ENCODE data around the gene CSRP1. TPM values are rescaled to one million over a fixed set of nuclear protein-coding genes. Genes with fewer than 3 reads are reported as not detected.
A peak's percentile ranks its signal among the peaks of the same experiment; 100 is the strongest.

The CSRP1 gene
- total and polyA plus RNA-seq, 9 of the 15 experiments (the other 6 are each of a cell fraction or from before 2014, with no cell fraction given), result 6.8 to 39.4 (median 23.7) TPM

DNA sequence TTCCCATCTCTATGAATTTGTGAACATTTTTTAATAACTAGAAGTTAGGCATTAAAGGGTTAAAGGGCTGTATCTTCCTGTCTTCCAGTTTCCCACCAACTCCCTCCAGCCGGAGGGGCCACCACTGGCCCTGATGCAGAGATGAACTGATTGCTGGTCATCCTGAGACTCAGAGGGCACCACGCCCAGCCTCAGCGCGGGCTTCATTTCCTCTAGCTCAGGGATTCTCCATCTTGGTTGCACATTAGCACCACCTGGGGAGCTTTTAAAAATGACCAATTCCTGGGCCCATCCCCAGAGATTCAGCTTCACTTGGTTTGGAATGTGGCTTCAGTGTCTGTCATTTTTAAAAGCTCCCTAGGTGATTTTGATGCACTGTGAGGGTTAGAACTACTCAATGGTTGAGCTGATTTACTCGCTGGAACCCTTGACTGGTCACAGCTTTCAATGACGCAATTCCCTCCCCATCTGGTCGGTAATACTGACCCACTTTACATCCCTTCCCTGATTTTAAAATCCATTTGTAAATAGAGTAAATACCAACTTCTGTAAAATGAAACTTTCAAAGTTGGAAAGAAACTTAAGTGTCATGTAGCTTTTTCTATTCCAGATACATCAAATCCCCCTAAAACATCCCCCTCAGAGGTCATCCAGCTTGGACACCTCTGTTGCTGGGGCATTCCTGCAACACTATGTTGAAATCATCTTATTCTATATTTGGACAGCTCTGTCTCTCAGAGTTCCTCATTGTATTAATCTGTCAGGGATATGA lies 37.1 kb upstream of the CSRP1 start (continued):
- TF ChIP-seq, protein P1, sequence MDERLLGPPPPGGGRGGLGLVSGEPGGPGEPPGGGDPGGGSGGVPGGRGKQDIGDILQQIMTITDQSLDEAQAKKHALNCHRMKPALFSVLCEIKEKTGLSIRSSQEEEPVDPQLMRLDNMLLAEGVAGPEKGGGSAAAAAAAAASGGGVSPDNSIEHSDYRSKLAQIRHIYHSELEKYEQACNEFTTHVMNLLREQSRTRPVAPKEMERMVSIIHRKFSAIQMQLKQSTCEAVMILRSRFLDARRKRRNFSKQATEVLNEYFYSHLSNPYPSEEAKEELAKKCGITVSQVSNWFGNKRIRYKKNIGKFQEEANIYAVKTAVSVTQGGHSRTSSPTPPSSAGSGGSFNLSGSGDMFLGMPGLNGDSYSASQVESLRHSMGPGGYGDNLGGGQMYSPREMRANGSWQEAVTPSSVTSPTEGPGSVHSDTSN (CRISPR knock-in tag; IDR thresholded peaks at IDR 0.05; ENCODE audit: low read depth), result no peak
- TF ChIP-seq, protein P1 (tag; conservative IDR thresholded peaks at IDR 0.05; ENCODE audit: low read depth), result 0 out of 2 replicates have a peak, but pooled peaks have one; percentile 40
- TF ChIP-seq, protein P2, sequence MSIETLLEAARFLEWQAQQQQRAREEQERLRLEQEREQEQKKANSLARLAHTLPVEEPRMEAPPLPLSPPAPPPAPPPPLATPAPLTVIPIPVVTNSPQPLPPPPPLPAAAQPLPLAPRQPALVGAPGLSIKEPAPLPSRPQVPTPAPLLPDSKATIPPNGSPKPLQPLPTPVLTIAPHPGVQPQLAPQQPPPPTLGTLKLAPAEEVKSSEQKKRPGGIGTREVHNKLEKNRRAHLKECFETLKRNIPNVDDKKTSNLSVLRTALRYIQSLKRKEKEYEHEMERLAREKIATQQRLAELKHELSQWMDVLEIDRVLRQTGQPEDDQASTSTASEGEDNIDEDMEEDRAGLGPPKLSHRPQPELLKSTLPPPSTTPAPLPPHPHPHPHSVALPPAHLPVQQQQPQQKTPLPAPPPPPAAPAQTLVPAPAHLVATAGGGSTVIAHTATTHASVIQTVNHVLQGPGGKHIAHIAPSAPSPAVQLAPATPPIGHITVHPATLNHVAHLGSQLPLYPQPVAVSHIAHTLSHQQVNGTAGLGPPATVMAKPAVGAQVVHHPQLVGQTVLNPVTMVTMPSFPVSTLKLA (conservative IDR thresholded peaks at IDR 0.05), result 0 out of 4 replicates have a peak, but pooled peaks of 1 of the 2 experiments have one; percentile 25
- TF ChIP-seq RFX7 (CRISPR knock-in tag; IDR thresholded peaks at IDR 0.05), result no peak
- 0 out of 4 replicates have a peak, but pooled peaks have one; percentile 14 to 26 for TF ChIP-seq MAZ (CRISPR knock-in tag; conservative IDR thresholded peaks at IDR 0.05 in 1 of 2, IDR thresholded peaks at IDR 0.05 in 1 of 2)
- TF ChIP-seq, protein P3, sequence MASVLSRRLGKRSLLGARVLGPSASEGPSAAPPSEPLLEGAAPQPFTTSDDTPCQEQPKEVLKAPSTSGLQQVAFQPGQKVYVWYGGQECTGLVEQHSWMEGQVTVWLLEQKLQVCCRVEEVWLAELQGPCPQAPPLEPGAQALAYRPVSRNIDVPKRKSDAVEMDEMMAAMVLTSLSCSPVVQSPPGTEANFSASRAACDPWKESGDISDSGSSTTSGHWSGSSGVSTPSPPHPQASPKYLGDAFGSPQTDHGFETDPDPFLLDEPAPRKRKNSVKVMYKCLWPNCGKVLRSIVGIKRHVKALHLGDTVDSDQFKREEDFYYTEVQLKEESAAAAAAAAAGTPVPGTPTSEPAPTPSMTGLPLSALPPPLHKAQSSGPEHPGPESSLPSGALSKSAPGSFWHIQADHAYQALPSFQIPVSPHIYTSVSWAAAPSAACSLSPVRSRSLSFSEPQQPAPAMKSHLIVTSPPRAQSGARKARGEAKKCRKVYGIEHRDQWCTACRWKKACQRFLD (CRISPR knock-in tag; IDR thresholded peaks at IDR 0.05), result 0 out of 2 replicates have a peak, but pooled peaks have one; percentile 46
- TF ChIP-seq, protein P4, sequence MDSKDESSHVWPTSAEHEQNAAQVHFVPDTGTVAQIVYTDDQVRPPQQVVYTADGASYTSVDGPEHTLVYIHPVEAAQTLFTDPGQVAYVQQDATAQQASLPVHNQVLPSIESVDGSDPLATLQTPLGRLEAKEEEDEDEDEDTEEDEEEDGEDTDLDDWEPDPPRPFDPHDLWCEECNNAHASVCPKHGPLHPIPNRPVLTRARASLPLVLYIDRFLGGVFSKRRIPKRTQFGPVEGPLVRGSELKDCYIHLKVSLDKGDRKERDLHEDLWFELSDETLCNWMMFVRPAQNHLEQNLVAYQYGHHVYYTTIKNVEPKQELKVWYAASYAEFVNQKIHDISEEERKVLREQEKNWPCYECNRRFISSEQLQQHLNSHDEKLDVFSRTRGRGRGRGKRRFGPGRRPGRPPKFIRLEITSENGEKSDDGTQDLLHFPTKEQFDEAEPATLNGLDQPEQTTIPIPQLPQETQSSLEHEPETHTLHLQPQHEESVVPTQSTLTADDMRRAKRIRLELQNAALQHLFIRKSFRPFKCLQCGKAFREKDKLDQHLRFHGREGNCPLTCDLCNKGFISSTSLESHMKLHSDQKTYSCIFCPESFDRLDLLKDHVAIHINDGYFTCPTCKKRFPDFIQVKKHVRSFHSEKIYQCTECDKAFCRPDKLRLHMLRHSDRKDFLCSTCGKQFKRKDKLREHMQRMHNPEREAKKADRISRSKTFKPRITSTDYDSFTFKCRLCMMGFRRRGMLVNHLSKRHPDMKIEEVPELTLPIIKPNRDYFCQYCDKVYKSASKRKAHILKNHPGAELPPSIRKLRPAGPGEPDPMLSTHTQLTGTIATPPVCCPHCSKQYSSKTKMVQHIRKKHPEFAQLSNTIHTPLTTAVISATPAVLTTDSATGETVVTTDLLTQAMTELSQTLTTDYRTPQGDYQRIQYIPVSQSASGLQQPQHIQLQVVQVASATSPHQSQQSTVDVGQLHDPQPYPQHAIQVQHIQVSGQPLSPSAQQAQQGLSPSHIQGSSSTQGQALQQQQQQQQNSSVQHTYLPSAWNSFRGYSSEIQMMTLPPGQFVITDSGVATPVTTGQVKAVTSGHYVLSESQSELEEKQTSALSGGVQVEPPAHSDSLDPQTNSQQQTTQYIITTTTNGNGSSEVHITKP (IDR thresholded peaks at IDR 0.05; ENCODE audit: partially characterized antibody), result peak; percentile 69
- TF ChIP-seq NFE2 (IDR thresholded peaks at IDR 0.05; ENCODE audit: low read depth), result 0 out of 2 replicates have a peak, but pooled peaks have one; percentile 6
- peak; percentile 71 for TF ChIP-seq CTBP1 (IDR thresholded peaks at IDR 0.05; ENCODE audit: borderline replicate concordance)
- no peak for TF ChIP-seq ZNF717 (CRISPR knock-in tag; IDR thresholded peaks at IDR 0.05)
- TF ChIP-seq CREM (IDR thresholded peaks at IDR 0.05; ENCODE audit: low read depth), result 0 out of 2 replicates have a peak, but pooled peaks have one; percentile 21
- TF ChIP-seq HNRNPH1 (optimal IDR thresholded peaks at IDR 0.05; ENCODE audit: low read depth, low read length), result no peak
- 0 out of 2 replicates have a peak, but pooled peaks have one; percentile 29 for TF ChIP-seq KLF13 (tag; IDR thresholded peaks at IDR 0.05; ENCODE audit: borderline replicate concordance, low read depth)
- TF ChIP-seq, protein P5, sequence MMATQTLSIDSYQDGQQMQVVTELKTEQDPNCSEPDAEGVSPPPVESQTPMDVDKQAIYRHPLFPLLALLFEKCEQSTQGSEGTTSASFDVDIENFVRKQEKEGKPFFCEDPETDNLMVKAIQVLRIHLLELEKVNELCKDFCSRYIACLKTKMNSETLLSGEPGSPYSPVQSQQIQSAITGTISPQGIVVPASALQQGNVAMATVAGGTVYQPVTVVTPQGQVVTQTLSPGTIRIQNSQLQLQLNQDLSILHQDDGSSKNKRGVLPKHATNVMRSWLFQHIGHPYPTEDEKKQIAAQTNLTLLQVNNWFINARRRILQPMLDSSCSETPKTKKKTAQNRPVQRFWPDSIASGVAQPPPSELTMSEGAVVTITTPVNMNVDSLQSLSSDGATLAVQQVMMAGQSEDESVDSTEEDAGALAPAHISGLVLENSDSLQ (IDR thresholded peaks at IDR 0.05), result no peak
- TF ChIP-seq GTF2F1 (IDR thresholded peaks at IDR 0.05; ENCODE audit: low read depth, low read length), result no peak
- peak; percentile 48; the same call in 1 of the 2 replicates for TF ChIP-seq FOSL1 (tag; conservative IDR thresholded peaks at IDR 0.05)
